Neural progenitor cell (in vitro differentiated cells): ENCODE measurements around the gene ITGA11. TPM values are rescaled to one million over a fixed set of nuclear protein-coding genes. Genes with fewer than 3 reads are reported as not detected.

Experiments
- DNase-seq: peaks from one replicate; pipeline ENCODE4 v3.0.0-alpha.2; 2016; ENCODE audit warnings: low spot score
- H2AFZ ChIP-seq: fragments of 200-600 bp; sonication (generic); replicated peaks from 2 replicates; pipeline ENCODE4 v1.6.1; 2016; ENCODE audit warnings: antibody characterized with exemption
- H3F3A ChIP-seq: fragments of 200-600 bp; sonication (generic); 2 replicates; pipeline ENCODE4 v1.6.1; 2016; ENCODE audit warnings: antibody characterized with exemption, low read depth
- H3K27ac ChIP-seq: fragments of 200-600 bp; sonication (generic); 2 replicates; pipeline ENCODE4 v1.5.1; 2016; ENCODE audit warnings: mild to moderate bottlenecking
- H3K27me3 ChIP-seq: fragments of 200-600 bp; sonication (generic); 2 replicates; pipeline ENCODE4 v1.6.1; 2016; ENCODE audit warnings: mild to moderate bottlenecking, moderate library complexity
- H3K36me3 ChIP-seq: fragments of 200-600 bp; sonication (generic); 2 replicates; pipeline ENCODE4 v1.5.1; 2016
- H3K4me1 ChIP-seq: fragments of 200-600 bp; sonication (generic); 2 replicates; pipeline ENCODE4 v1.6.1; 2016; ENCODE audit warnings: mixed run types
- H3K4me2 ChIP-seq: fragments of 200-600 bp; sonication (generic); 2 replicates; pipeline ENCODE4 v1.6.1; 2016
- H3K4me3 ChIP-seq: fragments of 200-600 bp; sonication (generic); 2 replicates; pipeline ENCODE4 v1.5.1; 2016
- H3K79me2 ChIP-seq: fragments of 200-600 bp; sonication (generic); 2 replicates; pipeline ENCODE4 v1.6.1; 2016; ENCODE audit warnings: low read depth
- H3K9ac ChIP-seq: fragments of 200-600 bp; sonication (generic); 2 replicates; pipeline ENCODE4 v1.6.1; 2016
- H3K9me3 ChIP-seq: fragments of 200-600 bp; sonication (generic); 2 replicates; pipeline ENCODE4 v1.5.1; 2016; ENCODE audit warnings: low read depth
- H4K20me1 ChIP-seq: fragments of 200-600 bp; sonication (generic); 2 replicates; pipeline ENCODE4 v1.6.1; 2016; ENCODE audit warnings: low read depth
- H3K27ac Mint-ChIP-seq: 3 replicates; pipeline ENCODE4 v1.8.0; 2021; ENCODE audit warnings: mixed read lengths
- H3K27me3 Mint-ChIP-seq: 2 replicates; pipeline ENCODE4 v1.8.0; 2022; ENCODE audit warnings: low read depth, mild to moderate bottlenecking, inconsistent platforms, moderate library complexity, mixed read lengths; ENCODE audit not compliant: insufficient read depth
- H3K36me3 Mint-ChIP-seq: 3 replicates; pipeline ENCODE4 v1.8.0; 2021; ENCODE audit warnings: mixed read lengths
- H3K4me1 Mint-ChIP-seq: 3 replicates; pipeline ENCODE4 v1.8.0; 2021; ENCODE audit warnings: mixed read lengths
- H3K4me3 Mint-ChIP-seq: 3 replicates; pipeline ENCODE4 v1.8.0; 2021; ENCODE audit warnings: mild to moderate bottlenecking, moderate library complexity, mixed read lengths
- H3K9me3 Mint-ChIP-seq: 3 replicates; pipeline ENCODE4 v1.8.0; 2020; ENCODE audit warnings: mixed read lengths
- CTCF ChIP-seq: fragments of 200-600 bp; sonication (generic); IDR thresholded peaks from 2 replicates; pipeline ENCODE4 v1.5.1; 2017; ENCODE audit warnings: antibody characterized with exemption, mild to moderate bottlenecking
- EZH2 ChIP-seq: fragments of 200-600 bp; sonication (generic); IDR thresholded peaks from 2 replicates; pipeline ENCODE4 v1.6.1; 2017; ENCODE audit warnings: antibody characterized with exemption, mild to moderate bottlenecking, moderate library complexity
- EZH2phosphoT487 ChIP-seq: fragments of 200-600 bp; sonication (generic); IDR thresholded peaks from 2 replicates; pipeline ENCODE4 v1.6.1; 2017; ENCODE audit warnings: antibody characterized with exemption
- total RNA-seq: library from RNA; depleted of rRNA; stranded (reverse); fragments of >200 nt; gene quantifications from 2 replicates; pipeline ENCODE4 v1.2.3, GENCODE V29; 2015; ENCODE audit warnings: low replicate concordance

Gene ITGA11
- total RNA-seq, 1 donor from 2014 or later: not detected

- no peaks in the 10 kb centered on the region for H3K36me3 Mint-ChIP-seq
- Histone ChIP-seq H3K4me1 (peaks cover 6% of the 10 kb centered on the region), H3F3A (no peaks in the 10 kb centered on the region), H3K4me2 (no peak overlapping the region), H3K27me3 (peaks cover 60% of the 10 kb centered on the region), H3K27ac (no peak overlapping the region), H3K79me2 (no peaks in the 10 kb centered on the region), H4K20me1 (peaks cover 15% of the 10 kb centered on the region), H3K4me3 (no peak overlapping the region), H2AFZ (no peak overlapping the region), H3K9me3 (no peaks in the 10 kb centered on the region), H3K9ac (no peak overlapping the region), H3K36me3 (no peaks in the 10 kb centered on the region)
- H3K27me3 Mint-ChIP-seq: peaks cover 47% of the 10 kb centered on the region
- TF ChIP-seq CTCF: no peak
- H3K9me3 Mint-ChIP-seq: peaks cover 2% of the 10 kb centered on the region
- DNase-seq: no peak
- no peak overlapping the region for H3K4me3 Mint-ChIP-seq
- peaks cover 10% of the 10 kb centered on the region for H3K4me1 Mint-ChIP-seq
- no peak overlapping the region for H3K27ac Mint-ChIP-seq
These were observed 4.0 kb downstream of the ITGA11 start for GRCh38 chr15:68427963-68428362.

GRCh38 chr15:68427366-68427765, 4.6 kb downstream of the ITGA11 start:
- Histone ChIP-seq H3F3A (no peaks in the 10 kb centered on the region), H2AFZ (no peak overlapping the region), H3K27me3 (peaks cover 54% of the 10 kb centered on the region), H3K4me1 (peaks cover 6% of the 10 kb centered on the region), H3K9me3 (no peaks in the 10 kb centered on the region), H3K36me3 (no peaks in the 10 kb centered on the region), H4K20me1 (peaks cover 9% of the 10 kb centered on the region), H3K4me2 (no peak overlapping the region), H3K27ac (no peak overlapping the region), H3K9ac (no peak overlapping the region), H3K4me3 (no peak overlapping the region), H3K79me2 (no peaks in the 10 kb centered on the region)
- Mint-ChIP-seq H3K27ac (no peak overlapping the region), H3K9me3 (peaks cover 2% of the 10 kb centered on the region), H3K27me3 (peaks cover 45% of the 10 kb centered on the region), H3K4me1 (peaks cover 5% of the 10 kb centered on the region), H3K36me3 (no peaks in the 10 kb centered on the region), H3K4me3 (no peak overlapping the region)
- DNase-seq: no peak
- no peak for TF ChIP-seq CTCF
- TF ChIP-seq EZH2: no peak
- TF ChIP-seq EZH2phosphoT487: no peak

GRCh38 chr15:68426116-68426515, 5.8 kb downstream of the ITGA11 start:
- peaks cover 44% of the 10 kb centered on the region for H3K27me3 Mint-ChIP-seq

More at GRCh38 chr15:68426116-68426515, 5.8 kb downstream of the ITGA11 start:
- Histone ChIP-seq H3K4me1 (peaks cover 11% of the 10 kb centered on the region), H3K79me2 (no peaks in the 10 kb centered on the region), H3K9ac (no peak overlapping the region), H3K4me3 (no peak overlapping the region), H3K27me3 (peaks cover 42% of the 10 kb centered on the region), H4K20me1 (peaks cover 7% of the 10 kb centered on the region), H3F3A (no peaks in the 10 kb centered on the region), H3K36me3 (no peaks in the 10 kb centered on the region), H3K27ac (no peak overlapping the region), H3K9me3 (no peaks in the 10 kb centered on the region), H3K4me2 (no peak overlapping the region), H2AFZ (no peak overlapping the region)
- Mint-ChIP-seq H3K4me1 (peaks cover 9% of the 10 kb centered on the region), H3K4me3 (no peak overlapping the region), H3K36me3 (no peaks in the 10 kb centered on the region), H3K27ac (no peak overlapping the region), H3K9me3 (peaks cover 2% of the 10 kb centered on the region)
- no peak for DNase-seq
- TF ChIP-seq EZH2phosphoT487 (no peak), CTCF (no peak), EZH2 (no peak)
